ENCODE measurements around the gene TDRD15.

GRCh38 chr2:21084401-21084800 lies 39.4 kb upstream of the TDRD15 start:
- no peak for TF ChIP-seq CTCF (IDR thresholded peaks at IDR 0.05)
- TF ChIP-seq POLR2A (IDR thresholded peaks at IDR 0.05): no peak

Data from body of pancreas (tissue), 4 donors.